ENCODE data around the gene HECA. TPM values are rescaled to one million over a fixed set of nuclear protein-coding genes. Genes with fewer than 3 reads are reported as not detected.
"Not testable (repeated sequence)": the region's sequence is repeated elsewhere in the genome, so short reads cannot be mapped to it uniquely, and the experiment has no call there.

HECA gene
- total RNA-seq, 1 donor from 2014 or later = 51.0 TPM

- intact Hi-C loops (cut with DNase I) = no loop called here
- DNase-seq (ENCODE audit: low spot score) = no peak
These were observed 20.1 kb downstream of the HECA start for GRCh38 chr6:139154881-139155547.

- intact Hi-C loops (cut with DNase I) = no loop called here
- no peak for DNase-seq (ENCODE audit: low spot score)
These were observed 21.2 kb downstream of the HECA start for GRCh38 chr6:139156102-139156501.

GRCh38 chr6:139156551-139156950 is 21.7 kb downstream of the HECA start:
- intact Hi-C loops (cut with DNase I) = no loop called here
- no peak for DNase-seq (ENCODE audit: low spot score)

GRCh38 chr6:139157086-139157485 is 22.2 kb downstream of the HECA start:
- DNase-seq (ENCODE audit: low spot score); intact Hi-C loops (cut with DNase I): not testable (repeated sequence)

GRCh38 chr6:139159016-139159415 is 24.1 kb downstream of the HECA start:
- no peak for DNase-seq (ENCODE audit: low spot score)
- intact Hi-C loops (cut with DNase I) = no loop called here

GRCh38 chr6:139161169-139161568 is 26.3 kb downstream of the HECA start:
- intact Hi-C loops (cut with DNase I) = no loop called here
- no peak for DNase-seq (ENCODE audit: low spot score)

GRCh38 chr6:139161817-139162284 is 27.0 kb downstream of the HECA start:
- intact Hi-C loops (cut with DNase I) = no loop called here
- no peak for DNase-seq (ENCODE audit: low spot score)

- intact Hi-C loops (cut with DNase I) = no loop called here
- no peak for DNase-seq (ENCODE audit: low spot score)
These were observed 29.1 kb downstream of the HECA start for GRCh38 chr6:139164001-139164400.

GRCh38 chr6:139165324-139165723 is 30.4 kb downstream of the HECA start:
- DNase-seq (ENCODE audit: low spot score) = no peak
- intact Hi-C loops (cut with DNase I) = no loop called here

- no peak for DNase-seq (ENCODE audit: low spot score)
- intact Hi-C loops (cut with DNase I) = no loop called here
These were observed 31.5 kb downstream of the HECA start for GRCh38 chr6:139166238-139166955.

GRCh38 chr6:139166956-139167313 is 32.1 kb downstream of the HECA start:
- no peak for DNase-seq (ENCODE audit: low spot score)
- intact Hi-C loops (cut with DNase I) = no loop called here

GRCh38 chr6:139172151-139172550 is 37.3 kb downstream of the HECA start:
- DNase-seq (ENCODE audit: low spot score) = no peak

GRCh38 chr6:139172567-139172966 is 37.7 kb downstream of the HECA start:
- intact Hi-C loops (cut with DNase I) = no loop called here

More at GRCh38 chr6:139172151-139172550, 37.3 kb downstream of the HECA start:
- intact Hi-C loops (cut with DNase I) = no loop called here

GRCh38 chr6:139173172-139173571 is 38.3 kb downstream of the HECA start:
- intact Hi-C loops (cut with DNase I) = no loop called here
- no peak for DNase-seq (ENCODE audit: low spot score)

More at GRCh38 chr6:139172567-139172966, 37.7 kb downstream of the HECA start:
- DNase-seq (ENCODE audit: low spot score) = no peak

- intact Hi-C loops (cut with DNase I) = no loop called here
- DNase-seq (ENCODE audit: low spot score) = no peak
These were observed 38.9 kb downstream of the HECA start for GRCh38 chr6:139173822-139174221.

GRCh38 chr6:139174961-139175360 is 40.1 kb downstream of the HECA start:
- no peak for DNase-seq (ENCODE audit: low spot score)
- intact Hi-C loops (cut with DNase I) = no loop called here

GRCh38 chr6:139175389-139175948 is 40.6 kb downstream of the HECA start:
- no peak for DNase-seq (ENCODE audit: low spot score)

GRCh38 chr6:139181236-139181635 is 46.4 kb downstream of the HECA start:
- intact Hi-C loops (cut with DNase I) = no loop called here
- DNase-seq (ENCODE audit: low spot score) = no peak

More at GRCh38 chr6:139175389-139175948, 40.6 kb downstream of the HECA start:
- intact Hi-C loops (cut with DNase I) = no loop called here

GRCh38 chr6:139184047-139184446 is 49.2 kb downstream of the HECA start:
- DNase-seq (ENCODE audit: low spot score) = no peak
- intact Hi-C loops (cut with DNase I) = no loop called here

GRCh38 chr6:139184459-139184858 is 49.6 kb downstream of the HECA start:
- no peak for DNase-seq (ENCODE audit: low spot score)
- intact Hi-C loops (cut with DNase I) = no loop called here

- intact Hi-C loops (cut with DNase I) = no loop called here
- DNase-seq (ENCODE audit: low spot score) = no peak
These were observed 51.4 kb downstream of the HECA start for GRCh38 chr6:139186242-139186641.
